Stimulated activated CD4-positive, alpha-beta T cell treated with anti-CD3 and anti-CD28 coated beads, Interleukin-15, amount 100 ng/mL, for 48 hours (primary cell): ENCODE data around the gene GYPE.
"Not testable (repeated sequence)": the region's sequence is repeated elsewhere in the genome, so short reads cannot be mapped to it uniquely, and the experiment has no call there.

Source experiments
- DNase-seq, 2 donors: peaks; one replicate each; pipeline ENCODE4 v3.0.0-alpha.2; 2020; ENCODE audit warnings: low read depth in 2 of 2

GYPE gene

GRCh38 chr4:143905440-143905839 is at the start of gene GYPE:
GYPE (minus strand) TSS chr4:143905559; CDS start chr4:143905507, 52 bp downstream.
- DNase-seq = not testable (repeated sequence)

GRCh38 chr4:143951458-143951972 is 46.2 kb upstream of the GYPE start:
- DNase-seq = not testable (repeated sequence)

- not testable (repeated sequence) for DNase-seq
Observed at GRCh38 chr4:143950967-143951366, 45.6 kb upstream of the GYPE start.

GRCh38 chr4:143950185-143950584 is 44.8 kb upstream of the GYPE start:
- not testable (repeated sequence) for DNase-seq

GRCh38 chr4:143947493-143947892 is 42.1 kb upstream of the GYPE start:
- DNase-seq = not testable (repeated sequence)

GRCh38 chr4:143940708-143941107 is 35.3 kb upstream of the GYPE start:
- DNase-seq = not testable (repeated sequence)

- DNase-seq = no peak
Observed at GRCh38 chr4:143939528-143939927, 34.2 kb upstream of the GYPE start.

GRCh38 chr4:143938890-143939289 is 33.5 kb upstream of the GYPE start:
- not testable (repeated sequence) for DNase-seq

- DNase-seq = no peak
Observed at GRCh38 chr4:143921181-143921580, 15.8 kb upstream of the GYPE start.

- DNase-seq = not testable (repeated sequence)
Observed at GRCh38 chr4:143916485-143916884, 11.1 kb upstream of the GYPE start.

- not testable (repeated sequence) for DNase-seq
Observed at GRCh38 chr4:143912478-143912877, 7.1 kb upstream of the GYPE start.

- DNase-seq = peak in 1 of 2 donors; percentile 17
Observed at GRCh38 chr4:143911528-143912417, 6.4 kb upstream of the GYPE start.

GRCh38 chr4:143910906-143911305 is 5.5 kb upstream of the GYPE start:
- DNase-seq = not testable (repeated sequence)

- DNase-seq = not testable (repeated sequence)
Observed at GRCh38 chr4:143907811-143908210, 2.5 kb upstream of the GYPE start.

GRCh38 chr4:143904431-143904830 is 928 bp downstream of the GYPE start:
- DNase-seq = not testable (repeated sequence)

GRCh38 chr4:143890323-143890722 is 15.0 kb downstream of the GYPE start:
- DNase-seq = not testable (repeated sequence)

- DNase-seq = not testable (repeated sequence)
Observed at GRCh38 chr4:143888189-143888588, 17.2 kb downstream of the GYPE start.

- DNase-seq = not testable (repeated sequence)
Observed at GRCh38 chr4:143884965-143885364, 20.4 kb downstream of the GYPE start.

GRCh38 chr4:143883529-143883928 is 21.8 kb downstream of the GYPE start:
- DNase-seq = no peak

- DNase-seq = no peak
Observed at GRCh38 chr4:143882892-143883291, 22.5 kb downstream of the GYPE start.

- not testable (repeated sequence) for DNase-seq
Observed at GRCh38 chr4:143879561-143879960, 25.8 kb downstream of the GYPE start.

- DNase-seq = not testable (repeated sequence)
Observed at GRCh38 chr4:143875357-143875756, 30.0 kb downstream of the GYPE start.
